Dendritic cell treated with granulocyte-macrophage colony-stimulating factor and Interleukin-4, amounts not matched to agents 40 ng/mL and 50 ng/mL, for 4 days (primary cell): ENCODE results near the gene PARM1.

ENCODE experiments used
- H3K27ac Mint-ChIP-seq: one replicate; pipeline ENCODE4 v1.8.0; 2022; ENCODE audit warnings: mild to moderate bottlenecking, mixed read lengths
- H3K27me3 Mint-ChIP-seq: one replicate; pipeline ENCODE4 v1.8.0; 2022; ENCODE audit warnings: mild to moderate bottlenecking, mixed read lengths
- H3K36me3 Mint-ChIP-seq: one replicate; pipeline ENCODE4 v1.8.0; 2022; ENCODE audit warnings: low read depth, mixed read lengths
- H3K4me1 Mint-ChIP-seq: one replicate; pipeline ENCODE4 v1.8.0; 2022; ENCODE audit warnings: low read depth, mixed read lengths
- H3K4me3 Mint-ChIP-seq: one replicate; pipeline ENCODE4 v1.8.0; 2022; ENCODE audit warnings: mild to moderate bottlenecking, moderate library complexity, mixed read lengths
- H3K9me3 Mint-ChIP-seq: one replicate; pipeline ENCODE4 v1.8.0; 2022; ENCODE audit warnings: mixed read lengths
- intact Hi-C: fragments of 100-400 bp; cut with micrococcal nuclease; formaldehyde crosslinking; loops from one replicate; pipeline ENCODE4 v1.15.0; 2022

The PARM1 gene

GRCh38 chr4:74932832-74933561 is at the start of gene PARM1:
Gene PARM1 (plus strand): TSS chr4:74933116. CDS start chr4:74933328, 212 bp downstream.
- H3K27me3 Mint-ChIP-seq: peaks cover 65% of the 10 kb centered on the region

GRCh38 chr4:74884266-74884665 is 48.6 kb upstream of the PARM1 start:
- Mint-ChIP-seq H3K4me3 (no peak overlapping the region), H3K4me1 (peaks cover 7% of the 10 kb centered on the region), H3K27ac (no peak overlapping the region), H3K27me3 (peaks cover 5% of the 10 kb centered on the region), H3K9me3 (peaks cover 8% of the 10 kb centered on the region), H3K36me3 (no peaks in the 10 kb centered on the region)
- intact Hi-C loops: no loop called here

More at GRCh38 chr4:74932832-74933561, at the start of gene PARM1:
- H3K27ac Mint-ChIP-seq: peak within 1 kb of the TSS; percentile 74
- H3K4me3 Mint-ChIP-seq: peak within 1 kb of the TSS; percentile 91
- H3K9me3 Mint-ChIP-seq: no peaks in the 10 kb centered on the region
- peaks cover 39% of the 10 kb centered on the region for H3K4me1 Mint-ChIP-seq
- peaks cover 19% of the 10 kb centered on the region for H3K36me3 Mint-ChIP-seq
- intact Hi-C loops: loop anchor here (1.0 to 10.0 kb wide), 4 partner anchors 104 to 562 kb away; no protein-coding TSS in a partner anchor

- peaks cover 3% of the 10 kb centered on the region for H3K27me3 Mint-ChIP-seq
- intact Hi-C loops: no loop called here
- no peaks in the 10 kb centered on the region for H3K36me3 Mint-ChIP-seq
- H3K9me3 Mint-ChIP-seq: no peaks in the 10 kb centered on the region
- no peak overlapping the region for H3K27ac Mint-ChIP-seq
- no peaks in the 10 kb centered on the region for H3K4me1 Mint-ChIP-seq
- no peak overlapping the region for H3K4me3 Mint-ChIP-seq
Measured at GRCh38 chr4:74886484-74886883, 46.4 kb upstream of the PARM1 start.

- Mint-ChIP-seq H3K4me1 (peaks cover 8% of the 10 kb centered on the region), H3K27me3 (peaks cover 6% of the 10 kb centered on the region), H3K4me3 (no peak overlapping the region), H3K36me3 (no peaks in the 10 kb centered on the region), H3K27ac (no peak overlapping the region), H3K9me3 (no peaks in the 10 kb centered on the region)
- intact Hi-C loops: no loop called here
Measured at GRCh38 chr4:74890341-74890740, 42.6 kb upstream of the PARM1 start.

GRCh38 chr4:74891037-74891436 is 41.9 kb upstream of the PARM1 start:
- no peak overlapping the region for H3K4me3 Mint-ChIP-seq
- H3K9me3 Mint-ChIP-seq: no peaks in the 10 kb centered on the region
- peaks cover 5% of the 10 kb centered on the region for H3K27me3 Mint-ChIP-seq
- intact Hi-C loops: no loop called here
- no peak overlapping the region for H3K27ac Mint-ChIP-seq
- peaks cover 8% of the 10 kb centered on the region for H3K4me1 Mint-ChIP-seq
- H3K36me3 Mint-ChIP-seq: no peaks in the 10 kb centered on the region

- H3K4me1 Mint-ChIP-seq: peaks cover 8% of the 10 kb centered on the region
- H3K36me3 Mint-ChIP-seq: no peaks in the 10 kb centered on the region
- intact Hi-C loops: no loop called here
- H3K9me3 Mint-ChIP-seq: no peaks in the 10 kb centered on the region
- H3K27ac Mint-ChIP-seq: no peak overlapping the region
- peaks cover 3% of the 10 kb centered on the region for H3K27me3 Mint-ChIP-seq
- no peak overlapping the region for H3K4me3 Mint-ChIP-seq
Measured at GRCh38 chr4:74893171-74893570, 39.7 kb upstream of the PARM1 start.

- Mint-ChIP-seq H3K27me3 (peaks cover 2% of the 10 kb centered on the region), H3K27ac (no peak overlapping the region), H3K36me3 (no peaks in the 10 kb centered on the region), H3K4me3 (no peak overlapping the region), H3K9me3 (no peaks in the 10 kb centered on the region), H3K4me1 (peaks cover 8% of the 10 kb centered on the region)
- intact Hi-C loops: no loop called here
Measured at GRCh38 chr4:74896595-74896994, 36.3 kb upstream of the PARM1 start.

- H3K4me1 Mint-ChIP-seq: peaks cover 8% of the 10 kb centered on the region
- no peaks in the 10 kb centered on the region for H3K36me3 Mint-ChIP-seq
- no peaks in the 10 kb centered on the region for H3K27me3 Mint-ChIP-seq
- no peaks in the 10 kb centered on the region for H3K9me3 Mint-ChIP-seq
- intact Hi-C loops: no loop called here
- no peak overlapping the region for H3K4me3 Mint-ChIP-seq
- H3K27ac Mint-ChIP-seq: no peak overlapping the region
Measured at GRCh38 chr4:74897386-74897785, 35.5 kb upstream of the PARM1 start.

- no peaks in the 10 kb centered on the region for H3K4me1 Mint-ChIP-seq
- no peak overlapping the region for H3K4me3 Mint-ChIP-seq
Measured at GRCh38 chr4:74900862-74901261, 32.1 kb upstream of the PARM1 start.

GRCh38 chr4:74904509-74905065 is 28.3 kb upstream of the PARM1 start:
- H3K27ac Mint-ChIP-seq: no peak overlapping the region
- H3K4me1 Mint-ChIP-seq: no peaks in the 10 kb centered on the region
- H3K36me3 Mint-ChIP-seq: no peaks in the 10 kb centered on the region
- peaks cover 1% of the 10 kb centered on the region for H3K27me3 Mint-ChIP-seq
- no peak overlapping the region for H3K4me3 Mint-ChIP-seq
- intact Hi-C loops: no loop called here
- no peaks in the 10 kb centered on the region for H3K9me3 Mint-ChIP-seq

More at GRCh38 chr4:74900862-74901261, 32.1 kb upstream of the PARM1 start:
- Mint-ChIP-seq H3K27me3 (peaks cover 1% of the 10 kb centered on the region), H3K9me3 (no peaks in the 10 kb centered on the region), H3K36me3 (no peaks in the 10 kb centered on the region), H3K27ac (no peak overlapping the region)
- intact Hi-C loops: no loop called here

- peaks cover 1% of the 10 kb centered on the region for H3K27me3 Mint-ChIP-seq
- H3K36me3 Mint-ChIP-seq: no peaks in the 10 kb centered on the region
- H3K27ac Mint-ChIP-seq: no peak overlapping the region
- no peaks in the 10 kb centered on the region for H3K9me3 Mint-ChIP-seq
- no peaks in the 10 kb centered on the region for H3K4me1 Mint-ChIP-seq
- intact Hi-C loops: no loop called here
- no peak overlapping the region for H3K4me3 Mint-ChIP-seq
Measured at GRCh38 chr4:74906771-74907170, 26.1 kb upstream of the PARM1 start.

- Mint-ChIP-seq H3K4me1 (peaks cover 5% of the 10 kb centered on the region), H3K9me3 (peaks cover 9% of the 10 kb centered on the region), H3K4me3 (no peak overlapping the region), H3K27ac (no peak overlapping the region), H3K36me3 (no peaks in the 10 kb centered on the region), H3K27me3 (peaks cover 5% of the 10 kb centered on the region)
- intact Hi-C loops: no loop called here
Measured at GRCh38 chr4:74919783-74920182, 13.1 kb upstream of the PARM1 start.

- H3K9me3 Mint-ChIP-seq: no peaks in the 10 kb centered on the region
- no peak overlapping the region for H3K27ac Mint-ChIP-seq
- intact Hi-C loops: no loop called here
- H3K4me3 Mint-ChIP-seq: no peak overlapping the region
- peaks cover 6% of the 10 kb centered on the region for H3K27me3 Mint-ChIP-seq
- peaks cover 5% of the 10 kb centered on the region for H3K4me1 Mint-ChIP-seq
- no peaks in the 10 kb centered on the region for H3K36me3 Mint-ChIP-seq
Measured at GRCh38 chr4:74920704-74921103, 12.2 kb upstream of the PARM1 start.

GRCh38 chr4:74921490-74921889 is 11.4 kb upstream of the PARM1 start:
- H3K4me3 Mint-ChIP-seq: no peak overlapping the region
- no peak overlapping the region for H3K27ac Mint-ChIP-seq
- intact Hi-C loops: no loop called here
- H3K9me3 Mint-ChIP-seq: no peaks in the 10 kb centered on the region
- H3K27me3 Mint-ChIP-seq: peaks cover 10% of the 10 kb centered on the region
- H3K36me3 Mint-ChIP-seq: no peaks in the 10 kb centered on the region
- peaks cover 5% of the 10 kb centered on the region for H3K4me1 Mint-ChIP-seq

- H3K4me3 Mint-ChIP-seq: no peak overlapping the region
- peaks cover 19% of the 10 kb centered on the region for H3K27me3 Mint-ChIP-seq
- H3K27ac Mint-ChIP-seq: no peak overlapping the region
- H3K9me3 Mint-ChIP-seq: no peaks in the 10 kb centered on the region
- H3K36me3 Mint-ChIP-seq: no peaks in the 10 kb centered on the region
- intact Hi-C loops: no loop called here
- peaks cover 11% of the 10 kb centered on the region for H3K4me1 Mint-ChIP-seq
Measured at GRCh38 chr4:74926007-74926406, 6.9 kb upstream of the PARM1 start.
